B cell (primary cell): Measurements from ENCODE around the gene AMH.

Experiments
- CTCF ChIP-seq: fragments of 200-600 bp; IDR thresholded peaks from one replicate; pipeline ENCODE4 v1.8.0; 2022; ENCODE audit warnings: antibody characterized with exemption, mild to moderate bottlenecking
- EZH2 ChIP-seq: IDR thresholded peaks from 2 replicates; pipeline ENCODE4 v1.6.1; 2012; ENCODE audit warnings: borderline replicate concordance, low read depth, mild to moderate bottlenecking, moderate library complexity, low read length; ENCODE audit not compliant: insufficient read depth, poor library complexity, severe bottlenecking

DNA sequence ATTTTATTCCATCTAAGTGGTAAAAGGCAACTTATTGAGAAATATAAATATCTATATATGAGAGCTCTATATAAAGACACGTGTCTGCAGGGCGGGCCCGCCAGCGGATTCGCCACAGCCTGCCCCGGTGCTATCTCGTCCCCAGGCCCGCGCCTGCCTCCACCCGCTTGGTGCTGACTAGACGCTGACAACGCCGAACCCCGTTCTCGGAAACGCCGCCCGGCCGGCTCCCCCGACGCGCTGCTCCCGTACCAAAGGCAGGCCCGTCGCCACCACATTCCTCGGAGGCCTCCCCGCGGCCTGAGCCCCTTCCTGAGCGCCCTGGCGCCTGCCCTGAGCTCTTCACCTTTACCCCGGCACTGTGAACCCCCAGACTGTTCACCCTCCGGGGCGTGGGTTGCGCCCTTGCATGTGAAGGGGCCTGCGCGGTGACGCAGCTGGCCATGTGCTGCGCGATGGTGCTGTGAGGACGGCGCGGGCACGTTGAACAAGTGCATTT lies 19.0 kb upstream of the AMH start:
- TF ChIP-seq CTCF (no peak), EZH2 (no peak)
